Transverse colon (tissue), 4 donors: ENCODE data around the gene SLC24A3.

Experiments
- CTCF ChIP-seq, 5 experiments: fragments of 200-600 bp in 3 of 5; fragments of 450-650 bp in 2 of 5; sonication (generic) in 3 of 5; IDR thresholded peaks; 1 replicate in 2 of 5; 2 replicates in 3 of 5; pipeline ENCODE4 v1.5.1; 2016 to 2017; ENCODE audit warnings: antibody characterized with exemption in 5 of 5, inconsistent platforms in 3 of 5, mild to moderate bottlenecking in 2 of 5, moderate library complexity in 1 of 5
- EP300 ChIP-seq: sonication (generic); formaldehyde crosslinking; IDR thresholded peaks from one replicate; pipeline ENCODE4 v1.6.1; 2017; ENCODE audit warnings: antibody characterized with exemption, low read depth
- POLR2A ChIP-seq: fragments of 450-650 bp; IDR thresholded peaks from one replicate; pipeline ENCODE4 v1.6.1; 2016; ENCODE audit warnings: antibody characterized with exemption, mild to moderate bottlenecking, moderate library complexity
- POLR2AphosphoS5 ChIP-seq, 3 donors: sonication (generic); formaldehyde crosslinking; IDR thresholded peaks; one replicate each; pipeline ENCODE4 v1.6.1; 2016; ENCODE audit warnings: antibody characterized with exemption in 3 of 3

- no peak for TF ChIP-seq CTCF (IDR thresholded peaks at IDR 0.05)
- no peak for TF ChIP-seq POLR2A
- TF ChIP-seq EP300 = no peak
- no peak for TF ChIP-seq POLR2AphosphoS5 (IDR thresholded peaks at IDR 0.05)
Measured at GRCh38 chr20:19433371-19434350, 221.2 kb downstream of the SLC24A3 start.
